Effector memory CD8-positive, alpha-beta T cell (primary cell): ENCODE results near the gene RBFOX2.

Experiments
- ATAC-seq: fragments of 150-1000 bp; cut with Tn5 transposase; replicated peaks from 2 replicates; pipeline ENCODE4 v1.10.0; 2021; ENCODE audit warnings: mild to moderate bottlenecking, moderate library complexity
- DNase-seq, 3 experiments: peaks; one replicate each; pipeline ENCODE4 v3.0.0; 2021
- H3K27ac Mint-ChIP-seq, 2 donors: one replicate each; pipeline ENCODE4 v1.8.0; 2022; ENCODE audit warnings: mild to moderate bottlenecking in 2 of 2, mixed read lengths in 2 of 2, moderate library complexity in 2 of 2
- H3K27me3 Mint-ChIP-seq, 2 donors: one replicate each; pipeline ENCODE4 v1.8.0; 2022; ENCODE audit warnings: mixed read lengths in 2 of 2
- H3K36me3 Mint-ChIP-seq: one replicate; pipeline ENCODE4 v1.8.0; 2022; ENCODE audit warnings: mild to moderate bottlenecking, moderate library complexity, mixed read lengths; ENCODE audit not compliant: insufficient read depth
- H3K4me1 Mint-ChIP-seq, 2 donors: one replicate each; pipeline ENCODE4 v1.8.0; 2022; ENCODE audit warnings: low read depth in 2 of 2, mixed read lengths in 2 of 2
- H3K4me3 Mint-ChIP-seq, 2 donors: one replicate each; pipeline ENCODE4 v1.8.0; 2022; ENCODE audit warnings: mild to moderate bottlenecking in 2 of 2, mixed read lengths in 2 of 2, moderate library complexity in 2 of 2
- H3K9me3 Mint-ChIP-seq, 2 donors: one replicate each; pipeline ENCODE4 v1.8.0; 2022; ENCODE audit warnings: mixed read lengths in 2 of 2

RBFOX2 gene

DNA sequence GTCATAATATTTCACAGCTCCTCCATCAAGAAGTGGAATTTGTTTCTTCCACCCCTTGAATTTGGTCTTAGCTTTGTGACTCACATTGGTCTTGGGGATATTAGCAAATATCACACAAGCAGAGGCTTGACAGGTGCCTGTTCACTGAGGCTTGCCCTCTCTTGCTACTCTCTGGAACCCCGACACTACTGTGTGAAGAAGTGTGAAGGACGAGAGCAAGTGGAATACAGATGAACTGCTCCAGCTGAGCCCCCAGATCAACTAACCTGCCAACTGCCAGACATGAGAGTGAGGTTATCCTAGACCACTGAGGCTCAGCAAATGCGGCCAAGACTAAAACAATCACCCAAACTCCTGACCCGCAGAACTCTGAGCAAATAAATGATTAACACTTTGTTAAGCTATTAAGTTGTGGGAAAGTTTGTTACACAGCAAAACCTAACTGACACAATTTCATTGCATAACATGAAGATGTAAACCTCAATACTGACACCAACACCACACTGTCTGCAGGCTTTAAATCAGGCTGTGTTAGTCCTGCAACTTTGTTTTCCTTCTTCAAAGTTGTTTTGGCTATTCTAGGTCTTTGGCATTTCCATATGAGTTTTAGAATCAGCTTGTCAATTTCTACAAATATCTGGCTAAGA is 168.4 kb downstream of the RBFOX2 start:
- Mint-ChIP-seq H3K27ac (no peak overlapping the region), H3K4me1 (no peaks in the 10 kb centered on the region), H3K36me3 (no peaks in the 10 kb centered on the region), H3K9me3 (no peaks in the 10 kb centered on the region), H3K27me3 (peaks cover 12 to 20% of the 10 kb centered on the region in 2 donors), H3K4me3 (no peak overlapping the region)
- ATAC-seq = no peak
- no peak for DNase-seq

GRCh38 chr22:35854334-35854733 is 174.3 kb downstream of the RBFOX2 start:
- H3K4me3 Mint-ChIP-seq = no peak overlapping the region
- no peaks in the 10 kb centered on the region for H3K4me1 Mint-ChIP-seq
- no peaks in the 10 kb centered on the region for H3K9me3 Mint-ChIP-seq
- peaks cover 7 to 11% of the 10 kb centered on the region in 2 donors for H3K27me3 Mint-ChIP-seq
- H3K36me3 Mint-ChIP-seq = no peaks in the 10 kb centered on the region
- DNase-seq = no peak
- no peak overlapping the region for H3K27ac Mint-ChIP-seq
- ATAC-seq = no peak

DNA sequence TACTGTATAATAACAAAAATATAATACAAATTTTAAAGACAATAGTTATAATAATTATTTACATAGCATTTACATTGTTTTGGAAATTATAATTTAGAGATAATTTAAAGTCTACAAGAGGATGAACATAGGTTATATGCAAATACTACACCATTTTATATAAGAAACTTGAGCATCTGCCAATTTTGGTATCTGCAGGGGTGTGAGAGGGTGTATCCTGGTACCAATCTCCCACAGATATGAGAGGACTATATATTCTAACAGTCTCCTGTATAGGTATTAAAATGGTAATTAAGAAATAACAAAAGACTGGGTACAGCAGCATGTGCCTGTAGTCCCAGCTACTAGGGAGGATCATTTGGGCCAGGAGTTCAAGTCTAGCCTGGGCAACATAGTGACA is 176.5 kb downstream of the RBFOX2 start:
- no peaks in the 10 kb centered on the region for H3K9me3 Mint-ChIP-seq
- no peak overlapping the region for H3K27ac Mint-ChIP-seq
- peaks cover 2 to 6% of the 10 kb centered on the region in 2 donors for H3K27me3 Mint-ChIP-seq
- no peaks in the 10 kb centered on the region for H3K4me1 Mint-ChIP-seq
- DNase-seq (no peak), ATAC-seq (no peak)
- H3K36me3 Mint-ChIP-seq = no peaks in the 10 kb centered on the region
- no peak overlapping the region for H3K4me3 Mint-ChIP-seq

DNA sequence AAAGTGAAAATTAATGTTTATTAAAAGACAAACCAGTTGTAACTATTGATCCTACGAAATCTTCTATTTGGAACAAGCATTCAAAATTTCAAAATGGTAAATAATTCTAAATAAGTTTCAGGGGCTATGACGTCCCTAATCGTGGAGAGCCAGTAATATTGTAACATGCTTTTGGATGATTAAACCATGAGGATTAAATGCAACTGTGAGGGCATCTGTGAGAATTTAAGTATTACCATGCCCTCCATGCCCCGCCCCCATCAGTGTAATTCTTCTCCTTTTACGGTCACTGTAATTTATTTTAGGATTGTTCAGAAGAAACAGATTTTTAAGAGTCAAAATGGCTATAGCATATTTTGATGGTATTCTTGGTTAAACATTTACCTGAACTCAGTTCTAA is 177.8 kb downstream of the RBFOX2 start:
- no peak for DNase-seq
- no peak overlapping the region for H3K27ac Mint-ChIP-seq
- ATAC-seq = no peak
- H3K4me1 Mint-ChIP-seq = no peaks in the 10 kb centered on the region
- H3K9me3 Mint-ChIP-seq = no peaks in the 10 kb centered on the region
- H3K27me3 Mint-ChIP-seq = no peaks in the 10 kb centered on the region
- H3K36me3 Mint-ChIP-seq = no peaks in the 10 kb centered on the region
- no peak overlapping the region for H3K4me3 Mint-ChIP-seq

DNA sequence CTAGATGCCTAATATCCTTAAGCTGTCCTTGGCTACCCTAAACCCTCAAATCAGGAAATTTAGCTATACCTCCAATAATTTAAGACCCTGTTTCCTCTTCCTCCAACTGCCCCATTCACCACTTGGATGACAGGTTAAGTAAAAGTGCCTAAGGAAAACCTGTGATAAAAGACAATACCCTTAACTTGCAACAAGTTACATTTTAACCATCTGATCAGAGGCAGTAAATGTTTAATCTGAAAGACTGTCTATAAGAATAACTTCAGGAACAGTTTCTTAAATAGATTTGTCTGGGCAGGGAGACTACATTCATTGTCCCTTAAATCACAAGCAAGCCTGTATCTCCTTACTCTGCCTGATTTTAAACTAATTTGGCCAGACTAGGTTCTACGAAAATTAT is 181.8 kb downstream of the RBFOX2 start:
- Mint-ChIP-seq H3K36me3 (no peaks in the 10 kb centered on the region), H3K27ac (no peak overlapping the region), H3K4me1 (no peaks in the 10 kb centered on the region), H3K9me3 (no peaks in the 10 kb centered on the region), H3K4me3 (no peak overlapping the region), H3K27me3 (peaks cover 12 to 18% of the 10 kb centered on the region in 2 donors)
- no peak for ATAC-seq
- DNase-seq = no peak

GRCh38 chr22:35844886-35845285 is 183.7 kb downstream of the RBFOX2 start:
- H3K27ac Mint-ChIP-seq = no peak overlapping the region
- no peak overlapping the region for H3K4me3 Mint-ChIP-seq
- no peaks in the 10 kb centered on the region for H3K36me3 Mint-ChIP-seq
- peaks cover 16 to 22% of the 10 kb centered on the region in 2 donors for H3K27me3 Mint-ChIP-seq
- H3K9me3 Mint-ChIP-seq = no peaks in the 10 kb centered on the region
- no peak for ATAC-seq
- H3K4me1 Mint-ChIP-seq = peaks cover 0 to 1% of the 10 kb centered on the region in 2 donors
- no peak for DNase-seq

DNA sequence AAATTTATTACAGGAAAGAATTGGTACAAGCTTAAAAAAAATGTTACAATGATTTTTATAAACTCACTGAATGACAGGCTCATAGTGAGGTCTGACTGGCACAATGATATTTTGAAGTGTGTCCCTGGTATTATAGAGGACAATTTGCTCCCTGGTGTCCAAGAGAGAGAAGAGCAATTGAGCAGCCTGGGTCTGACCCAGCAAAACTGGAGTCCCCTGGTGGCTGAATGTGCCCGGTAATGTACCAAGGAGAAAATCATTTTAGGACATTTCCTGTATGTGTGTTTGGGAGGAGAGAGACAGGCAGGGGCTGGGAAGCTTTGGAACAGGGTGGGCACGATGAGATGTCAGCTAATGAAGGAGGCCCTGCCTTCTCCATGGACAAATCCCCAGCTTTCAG is 185.7 kb downstream of the RBFOX2 start:
- Mint-ChIP-seq H3K4me1 (peaks cover 0 to 4% of the 10 kb centered on the region in 2 donors), H3K4me3 (no peak overlapping the region), H3K27me3 (peaks cover 29 to 35% of the 10 kb centered on the region in 2 donors), H3K27ac (no peak overlapping the region), H3K9me3 (no peaks in the 10 kb centered on the region), H3K36me3 (no peaks in the 10 kb centered on the region)
- DNase-seq = no peak
- no peak for ATAC-seq

GRCh38 chr22:35842519-35842913 is 186.1 kb downstream of the RBFOX2 start:
- H3K4me3 Mint-ChIP-seq = no peak overlapping the region
- no peaks in the 10 kb centered on the region for H3K9me3 Mint-ChIP-seq
- no peak for DNase-seq
- ATAC-seq = no peak
- H3K27ac Mint-ChIP-seq = no peak overlapping the region
- H3K36me3 Mint-ChIP-seq = no peaks in the 10 kb centered on the region
- peaks cover 0 to 4% of the 10 kb centered on the region in 2 donors for H3K4me1 Mint-ChIP-seq
- peaks cover 29 to 35% of the 10 kb centered on the region in 2 donors for H3K27me3 Mint-ChIP-seq

DNA sequence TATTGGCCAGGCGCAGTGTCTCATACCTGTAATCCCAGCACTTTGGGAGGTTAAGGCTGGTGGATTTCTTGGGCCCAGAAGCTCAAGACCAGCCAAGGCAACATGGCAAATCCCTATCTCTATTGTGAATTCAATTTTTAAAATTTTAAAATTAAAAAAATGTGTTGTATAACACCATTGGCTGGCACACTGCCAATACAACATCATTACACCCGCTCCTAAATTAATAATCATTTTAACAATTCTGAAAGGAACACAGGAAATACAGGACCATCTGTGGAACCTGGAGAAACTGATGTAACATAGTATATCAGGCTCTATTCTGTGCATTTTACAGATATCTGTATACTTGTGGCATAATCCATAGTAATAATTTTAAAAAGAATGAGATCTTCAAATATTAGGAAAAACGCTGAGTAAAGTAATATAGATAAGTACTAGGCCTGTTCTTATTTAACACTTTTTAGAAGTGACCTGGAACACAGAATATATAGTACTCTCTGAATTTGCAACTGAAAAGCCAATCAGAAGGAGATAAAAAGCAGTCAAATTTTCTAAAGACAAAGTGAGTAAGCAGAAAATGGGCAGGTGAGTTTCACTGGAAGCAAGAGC is 186.6 kb downstream of the RBFOX2 start:
- Mint-ChIP-seq H3K4me1 (peaks cover 0 to 4% of the 10 kb centered on the region in 2 donors), H3K27ac (no peak overlapping the region), H3K27me3 (peaks cover 29 to 35% of the 10 kb centered on the region in 2 donors), H3K4me3 (no peak overlapping the region), H3K9me3 (no peaks in the 10 kb centered on the region), H3K36me3 (no peaks in the 10 kb centered on the region)
- DNase-seq (no peak), ATAC-seq (no peak)

DNA sequence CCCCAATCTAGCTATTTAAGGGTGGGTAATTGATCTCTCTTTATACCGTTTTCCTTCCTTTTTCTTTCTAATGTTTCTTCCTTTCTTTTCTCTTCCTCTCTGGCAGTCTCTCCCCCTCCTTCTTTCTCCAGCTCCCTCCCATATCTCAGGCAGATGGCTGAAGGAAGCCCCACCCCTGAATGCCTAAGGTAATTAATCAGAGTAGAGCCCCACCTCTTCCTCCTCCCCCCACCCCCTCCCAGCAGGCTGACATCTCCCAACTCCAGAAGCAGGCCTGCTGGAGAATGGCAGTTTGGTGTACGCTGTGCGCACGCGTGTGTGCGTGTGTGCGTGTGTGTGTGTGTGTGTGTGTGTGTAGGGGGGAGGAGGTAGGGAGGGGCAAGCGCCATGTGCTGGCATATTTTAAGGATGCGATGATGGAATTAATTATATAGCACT is 188.3 kb downstream of the RBFOX2 start:
- DNase-seq = no peak
- Mint-ChIP-seq H3K4me1 (peaks cover 1 to 4% of the 10 kb centered on the region in 2 donors), H3K27ac (no peak overlapping the region)

GRCh38 chr22:35839841-35840301 is 188.8 kb downstream of the RBFOX2 start:
- Mint-ChIP-seq H3K4me1 (peaks cover 1 to 4% of the 10 kb centered on the region in 2 donors), H3K36me3 (no peaks in the 10 kb centered on the region), H3K4me3 (no peak overlapping the region), H3K9me3 (no peaks in the 10 kb centered on the region), H3K27ac (no peak overlapping the region), H3K27me3 (peaks cover 29 to 30% of the 10 kb centered on the region in 2 donors)
- ATAC-seq (no peak), DNase-seq (no peak)

More for the DNA sequence above, 188.3 kb downstream of the RBFOX2 start:
- H3K9me3 Mint-ChIP-seq = no peaks in the 10 kb centered on the region
- H3K27me3 Mint-ChIP-seq = peaks cover 29 to 35% of the 10 kb centered on the region in 2 donors
- no peak overlapping the region for H3K4me3 Mint-ChIP-seq
- ATAC-seq = no peak
- H3K36me3 Mint-ChIP-seq = no peaks in the 10 kb centered on the region

GRCh38 chr22:35838855-35839576 is 189.6 kb downstream of the RBFOX2 start:
- ATAC-seq = no peak
- no peak for DNase-seq
- no peak overlapping the region for H3K27ac Mint-ChIP-seq

GRCh38 chr22:35837101-35837727 is 191.4 kb downstream of the RBFOX2 start:
- Mint-ChIP-seq H3K36me3 (no peaks in the 10 kb centered on the region), H3K4me1 (peaks cover 1 to 4% of the 10 kb centered on the region in 2 donors), H3K9me3 (no peaks in the 10 kb centered on the region), H3K4me3 (no peak overlapping the region), H3K27me3 (peaks cover 16 to 17% of the 10 kb centered on the region in 2 donors), H3K27ac (no peak overlapping the region)
- no peak for ATAC-seq
- DNase-seq = no peak

More at GRCh38 chr22:35838855-35839576, 189.6 kb downstream of the RBFOX2 start:
- Mint-ChIP-seq H3K36me3 (no peaks in the 10 kb centered on the region), H3K9me3 (no peaks in the 10 kb centered on the region), H3K27me3 (peaks cover 25% of the 10 kb centered on the region in 2 donors), H3K4me1 (peaks cover 1 to 4% of the 10 kb centered on the region in 2 donors), H3K4me3 (no peak overlapping the region)
